Measurements from ENCODE around the gene SORBS1.

GRCh38 chr10:95312257-95312656 lies 248.9 kb downstream of the SORBS1 start:
- no peak for TF ChIP-seq CTCF (IDR thresholded peaks at IDR 0.05)
- TF ChIP-seq POLR2A (IDR thresholded peaks at IDR 0.05): no peak
